HG02623 (cell line): ENCODE measurements around the gene FUT2.
"Not testable (repeated sequence)": the region's sequence is repeated elsewhere in the genome, so short reads cannot be mapped to it uniquely, and the experiment has no call there.

Experiments used
- ATAC-seq: cut with Tn5 transposase; IDR thresholded peaks from one replicate; pipeline ENCODE4 v1.9.1; 2021; ENCODE audit warnings: moderate library complexity; ENCODE audit not compliant: unreplicated experiment

FUT2 gene

DNA sequence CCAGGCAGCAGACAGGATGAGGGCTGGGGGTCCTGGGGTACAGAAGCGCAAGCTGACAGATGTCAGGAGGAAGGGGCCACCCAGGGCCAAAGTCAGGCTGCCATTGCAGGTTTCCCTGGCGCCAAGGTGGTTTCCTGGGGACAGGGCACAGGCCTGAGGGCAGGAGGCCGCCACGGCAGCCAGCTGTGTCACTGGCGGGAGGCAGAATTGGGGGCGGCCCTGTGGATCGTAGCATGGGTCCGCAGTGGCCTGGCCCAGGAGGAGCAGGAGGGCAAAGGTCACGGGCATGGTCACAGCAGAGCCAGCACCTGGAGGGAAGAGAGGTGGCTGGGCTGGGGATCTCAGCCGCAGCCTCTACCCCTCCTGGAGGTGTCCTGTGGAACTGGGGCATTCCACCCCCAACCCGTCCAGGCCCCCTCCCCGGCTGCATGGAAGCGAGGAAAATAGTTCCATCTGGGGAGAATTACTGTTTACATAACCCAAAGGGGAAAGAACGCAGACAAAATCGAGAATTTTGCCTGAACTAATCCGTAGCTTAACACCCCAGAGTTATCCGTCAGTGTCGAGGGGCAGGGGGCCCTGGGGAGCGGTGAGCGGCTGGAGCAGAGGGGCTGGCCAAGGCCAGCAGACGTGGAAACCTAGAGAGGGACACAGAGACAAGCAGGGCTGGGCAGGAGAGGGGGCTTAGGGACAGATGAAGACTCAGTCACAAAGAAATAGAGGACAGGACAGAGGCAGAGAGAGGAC, 24.9 kb upstream of the FUT2 start:
- ATAC-seq: no peak

DNA sequence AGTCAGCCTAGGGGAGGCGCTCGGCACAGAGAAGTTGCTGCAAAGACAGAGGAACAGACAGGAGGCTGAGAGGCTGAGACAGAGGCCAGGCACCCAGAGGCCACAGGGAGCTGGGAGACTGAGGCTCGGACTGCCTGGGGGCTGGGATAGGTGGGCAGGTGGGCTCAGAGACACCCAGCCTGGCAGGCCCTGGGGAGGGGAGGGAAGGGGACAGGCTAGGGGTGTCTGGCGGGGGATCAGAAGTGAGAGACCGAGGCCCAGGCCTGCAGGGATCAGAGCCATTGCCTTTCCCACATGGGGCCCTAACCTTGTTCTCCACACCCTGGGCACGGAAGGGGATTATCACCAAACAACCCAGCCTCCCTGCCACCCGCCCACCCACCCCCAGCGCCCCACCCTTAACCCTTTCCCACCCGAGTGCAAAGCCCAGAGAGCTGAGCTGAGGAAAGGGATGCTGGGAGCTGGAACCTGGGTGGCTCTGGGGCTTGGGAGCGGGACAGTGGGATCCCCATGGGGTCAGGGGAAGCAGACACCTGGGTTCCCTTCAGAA, 24.2 kb upstream of the FUT2 start:
- no peak for ATAC-seq

- no peak for ATAC-seq
These were observed 22.8 kb upstream of the FUT2 start, which contains the start of gene NTN5 for GRCh38 chr19:48672994-48673393. TSS of gene NTN5 (minus strand) at chr19:48673017. CDS start at chr19:48670986, 2,031 bp downstream.

GRCh38 chr19:48673436-48674100, 22.2 kb upstream of the FUT2 start:
- no peak for ATAC-seq

- ATAC-seq: no peak
These were observed 21.5 kb upstream of the FUT2 start for GRCh38 chr19:48674216-48674809.

- ATAC-seq: no peak
These were observed 20.6 kb upstream of the FUT2 start for GRCh38 chr19:48674921-48675824.

DNA sequence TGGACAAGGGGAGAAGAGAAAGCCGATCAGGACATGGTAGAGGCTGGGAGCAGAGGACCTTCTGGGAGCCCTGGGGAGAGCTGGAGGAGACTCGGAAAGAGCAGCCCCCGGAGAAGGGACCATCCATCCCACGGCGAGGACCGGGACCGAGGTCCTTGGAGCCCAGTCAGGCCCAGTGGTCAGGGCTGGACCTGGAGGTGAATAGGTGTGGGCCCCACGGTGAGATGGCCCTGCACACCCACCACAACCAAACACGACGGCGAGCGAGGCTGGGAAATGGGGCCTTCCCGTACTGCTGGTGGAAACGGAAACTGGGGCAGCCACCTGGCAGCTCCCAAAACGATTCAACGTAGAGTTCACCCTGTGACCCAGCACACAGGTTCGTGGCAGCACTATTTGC, 19.3 kb upstream of the FUT2 start:
- ATAC-seq: no peak

GRCh38 chr19:48676887-48677286, 18.9 kb upstream of the FUT2 start:
- ATAC-seq: no peak

- ATAC-seq: no peak
These were observed 17.6 kb upstream of the FUT2 start for GRCh38 chr19:48678201-48678600.

- ATAC-seq: not testable (repeated sequence)
These were observed 15.8 kb upstream of the FUT2 start for GRCh38 chr19:48680006-48680405.

GRCh38 chr19:48680436-48681126, 15.2 kb upstream of the FUT2 start:
- no peak for ATAC-seq

DNA sequence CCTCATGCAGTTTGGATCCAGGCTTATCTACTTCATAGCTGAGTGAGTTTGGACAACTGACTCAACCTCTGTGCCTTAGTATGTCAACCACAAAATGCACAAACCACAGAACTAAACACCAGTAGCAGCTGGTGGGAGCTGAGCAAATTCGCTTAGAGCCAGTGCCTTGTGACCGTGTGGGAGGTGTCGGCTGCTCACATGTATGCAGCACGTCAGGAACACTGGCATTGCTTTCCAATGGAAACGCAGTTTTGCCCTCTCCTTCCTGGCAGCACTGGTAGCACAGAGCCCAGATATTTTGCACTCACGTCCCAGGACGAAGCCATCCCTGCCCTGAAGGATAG, 14.7 kb upstream of the FUT2 start:
- no peak for ATAC-seq

DNA sequence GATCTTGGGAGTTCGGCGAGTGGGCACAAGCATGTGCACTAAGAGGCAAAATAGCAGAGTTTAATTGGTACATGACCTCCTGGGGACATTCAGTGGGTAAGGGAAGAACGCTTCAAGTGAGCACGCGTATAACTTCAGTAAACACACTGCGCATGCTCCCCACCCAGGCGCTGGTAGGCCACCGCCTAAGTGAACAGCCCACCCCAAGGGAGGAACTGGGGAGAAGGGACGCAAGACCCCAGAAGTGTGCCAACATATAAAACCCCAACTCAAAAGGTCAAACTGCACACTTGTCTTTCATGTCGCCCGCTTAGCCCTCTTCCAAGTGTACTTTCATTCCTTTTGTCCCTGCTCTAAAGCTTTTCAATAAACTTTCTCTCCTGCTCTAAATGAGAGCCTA, 12.4 kb upstream of the FUT2 start:
- ATAC-seq: no peak

GRCh38 chr19:48685583-48685982, 10.2 kb upstream of the FUT2 start:
- ATAC-seq: no peak

DNA sequence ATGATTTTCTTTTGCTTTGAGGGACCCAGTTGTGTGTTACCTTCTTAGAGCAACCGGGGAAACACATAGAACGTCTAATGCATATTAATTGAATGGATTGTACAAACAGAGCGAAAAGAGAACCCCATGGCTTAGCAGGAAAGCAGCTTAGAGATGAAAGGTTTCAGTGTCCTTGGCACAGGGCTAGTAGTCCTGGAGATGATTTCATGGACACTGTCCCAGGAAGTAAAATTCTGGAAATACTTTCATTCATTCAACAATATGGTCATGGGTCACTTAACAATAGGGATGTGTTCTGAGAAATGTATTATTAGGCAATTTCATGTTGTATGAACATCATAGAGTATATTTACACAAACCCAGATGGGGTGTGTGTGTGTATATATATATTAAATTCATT, 9.7 kb upstream of the FUT2 start:
- ATAC-seq: no peak

DNA sequence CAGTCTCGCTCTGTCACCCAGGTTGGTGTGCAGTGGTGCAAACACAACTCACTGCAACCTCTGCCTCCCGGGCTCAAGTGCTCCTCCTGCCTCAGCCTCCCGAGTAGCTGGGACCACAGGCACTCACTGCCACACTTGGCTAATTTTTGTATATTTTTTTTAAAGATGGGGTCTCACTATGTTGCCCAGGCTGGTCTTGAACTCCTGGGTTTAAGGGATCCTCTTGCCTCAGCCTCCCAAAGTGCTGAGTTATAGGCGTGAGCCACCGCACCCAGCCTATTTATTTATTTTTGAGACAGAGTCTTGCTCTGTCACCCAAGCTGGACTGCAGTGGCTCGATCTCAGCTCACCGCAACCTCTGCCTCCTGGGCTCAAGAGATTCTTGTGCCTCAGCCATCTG, 9.1 kb upstream of the FUT2 start:
- not testable (repeated sequence) for ATAC-seq

DNA sequence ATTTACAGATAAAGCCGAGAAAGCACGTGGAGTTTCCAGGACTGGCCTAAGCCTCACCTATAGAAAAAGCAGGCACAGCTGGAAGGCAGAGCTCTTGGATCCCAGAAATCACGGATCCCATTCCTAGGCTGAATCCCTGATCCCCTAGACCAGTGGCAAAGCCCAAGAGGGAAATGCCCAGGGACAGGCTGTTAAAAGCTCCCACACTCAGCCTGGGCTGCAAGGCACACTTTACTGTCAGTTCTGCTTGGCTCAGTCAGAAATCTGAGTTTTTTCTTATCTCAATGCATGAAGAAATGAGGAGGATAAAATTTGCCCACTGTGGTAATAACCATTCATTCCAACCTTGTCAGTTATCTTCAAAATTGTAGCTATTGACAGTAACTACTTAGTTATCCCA, 8.0 kb upstream of the FUT2 start:
- ATAC-seq: no peak

- no peak for ATAC-seq
These were observed 6.3 kb upstream of the FUT2 start for GRCh38 chr19:48689449-48689848.

DNA sequence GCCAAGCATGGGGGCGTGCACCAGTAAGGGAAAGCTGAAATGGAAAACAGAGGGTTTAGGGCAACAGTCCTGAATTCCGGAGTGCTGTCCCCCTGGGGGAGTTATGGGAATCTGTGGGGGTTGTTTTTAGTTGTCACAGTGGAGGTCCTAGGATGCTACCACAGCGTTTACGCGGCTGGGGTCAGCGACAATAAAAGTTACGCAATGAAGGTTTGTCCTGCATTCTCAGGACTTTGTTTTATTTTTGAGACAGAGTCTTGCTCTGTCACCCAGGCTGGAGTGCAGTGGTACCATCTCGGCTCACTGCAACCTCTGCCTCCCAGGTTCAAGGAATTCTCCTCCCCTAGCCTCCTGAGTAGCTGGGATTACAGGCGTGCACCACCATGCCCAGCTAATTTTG, 2.1 kb upstream of the FUT2 start:
- ATAC-seq: not testable (repeated sequence)

DNA sequence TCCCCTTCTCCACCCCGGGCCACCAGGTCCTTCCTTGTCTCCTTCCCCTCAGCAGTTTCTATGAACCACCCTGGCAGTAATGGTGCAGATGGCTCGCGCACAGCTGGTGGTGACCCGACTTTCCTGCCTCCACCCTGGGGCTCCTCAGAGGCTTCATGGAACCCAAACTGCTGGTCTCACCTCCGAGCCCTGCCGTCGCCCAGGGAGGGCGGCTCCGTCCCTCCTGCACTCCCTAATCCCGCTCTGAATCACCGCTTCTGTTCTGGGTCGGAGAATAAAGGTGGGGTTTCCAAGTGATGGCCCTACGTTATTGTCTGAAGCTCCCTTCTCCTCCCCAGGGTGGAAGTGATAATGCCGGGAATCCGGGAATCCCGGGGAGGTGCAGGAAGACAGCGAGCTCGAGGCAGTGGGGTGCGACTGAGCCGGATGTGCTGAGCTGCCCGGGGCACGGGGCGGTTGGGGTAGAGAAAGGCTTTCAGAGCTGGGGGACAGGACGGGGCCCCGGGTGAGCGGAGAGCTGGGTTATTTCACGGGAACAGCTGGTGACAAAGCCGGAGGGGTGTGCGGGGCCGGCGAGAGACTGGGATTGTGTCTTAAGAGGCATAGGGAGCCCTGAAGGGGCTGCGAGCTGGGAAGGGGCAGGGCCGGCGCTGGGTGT, 711 bp downstream of the FUT2 start:
- no peak for ATAC-seq
